ENCODE measurements around the gene CRNKL1.

DNA sequence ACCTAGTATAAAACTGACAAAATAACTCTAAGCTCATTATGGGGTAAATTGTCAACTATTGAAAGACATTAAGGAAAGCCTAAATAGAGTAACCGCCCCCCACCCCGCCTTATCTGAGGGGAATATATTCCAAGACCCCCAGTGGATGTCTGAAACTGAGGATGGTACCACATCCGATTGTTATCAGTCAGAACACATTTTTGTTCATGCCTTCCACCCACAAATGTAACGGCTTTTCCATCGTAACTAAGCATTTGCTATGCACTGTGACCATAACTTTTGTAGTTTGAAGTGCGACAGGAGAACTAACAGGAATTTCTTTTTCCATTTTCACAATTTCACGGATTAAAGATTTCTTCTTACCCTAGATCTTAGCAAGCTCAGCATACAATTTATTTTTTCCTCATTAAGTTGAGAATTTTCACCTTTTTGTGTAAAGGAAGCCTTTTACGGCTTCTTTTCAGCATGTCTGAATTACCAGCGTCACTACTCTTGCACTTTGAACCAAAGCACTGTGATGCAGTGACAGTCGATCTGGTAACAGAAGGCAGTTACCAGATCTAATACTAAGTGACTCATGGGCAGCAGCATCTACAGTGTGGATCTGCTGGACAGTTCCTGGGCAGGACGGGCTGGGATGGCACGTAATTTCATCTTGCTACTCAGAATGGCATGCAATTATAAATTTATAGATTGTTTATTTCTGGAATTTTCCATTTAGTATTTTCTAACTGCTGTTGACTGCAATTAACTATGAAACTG is 11.9 kb upstream of the CRNKL1 start:
- TF ChIP-seq CTCF (IDR thresholded peaks at IDR 0.05) (no peak), POLR2A (IDR thresholded peaks at IDR 0.05) (no peak), POLR2AphosphoS5 (IDR thresholded peaks at IDR 0.05) (no peak), EP300 (IDR thresholded peaks at IDR 0.05) (no peak)

All from stomach (tissue), 4 donors.